CD14-positive monocyte (primary cell): ENCODE data around the gene F13A1. TPM values are rescaled to one million over a fixed set of nuclear protein-coding genes. Genes with fewer than 3 reads are reported as not detected.
A peak's percentile ranks its signal among the peaks of the same experiment; 100 is the strongest.

Experiments
- DNase-seq, 3 donors: peaks; one replicate each; pipeline ENCODE4 v3.0.0-alpha.2; 2011 to 2022
- H2AFZ ChIP-seq: 2 replicates; pipeline ENCODE4 v1.6.0; 2012; ENCODE audit warnings: mild to moderate bottlenecking, low read depth, low read length, inconsistent platforms; ENCODE audit not compliant: insufficient read depth, poor library complexity, severe bottlenecking
- H3K27ac ChIP-seq, 2 donors: 1 replicate in 1 of 2; 2 replicates in 1 of 2; pipeline ENCODE4 v1.5.1; 2012 to 2013; ENCODE audit warnings: low read length in 2 of 2, control low read depth in 1 of 2, inconsistent platforms in 1 of 2, low read depth in 1 of 2, mild to moderate bottlenecking in 1 of 2
- H3K27me3 ChIP-seq, 2 donors: one replicate each; pipeline versions ENCODE4 v1.6.0 to v1.6.1; 2011 to 2013; ENCODE audit warnings: low read length in 2 of 2; ENCODE audit not compliant: control insufficient read depth in 2 of 2, insufficient read depth in 2 of 2
- H3K36me3 ChIP-seq, 2 donors: replicated peaks in 1 of 2; 1 replicate in 1 of 2; 2 replicates in 1 of 2; pipeline versions ENCODE4 v1.5.1 to v1.6.1; 2012 to 2013; ENCODE audit warnings: low read length in 2 of 2, control low read depth in 1 of 2, inconsistent platforms in 1 of 2, mild to moderate bottlenecking in 1 of 2; ENCODE audit not compliant: insufficient read depth in 2 of 2, control insufficient read depth in 1 of 2
- H3K4me1 ChIP-seq, 2 donors: 1 replicate in 1 of 2; 2 replicates in 1 of 2; pipeline versions ENCODE4 v1.5.1 to v1.6.1; 2012 to 2013; ENCODE audit warnings: low read length in 2 of 2, control low read depth in 1 of 2, inconsistent platforms in 1 of 2, mild to moderate bottlenecking in 1 of 2, moderate library complexity in 1 of 2; ENCODE audit not compliant: insufficient read depth in 2 of 2, control insufficient read depth in 1 of 2
- H3K4me2 ChIP-seq: replicated peaks from 2 replicates; pipeline ENCODE3; 2012; ENCODE audit warnings: low read length, moderate library complexity, mild to moderate bottlenecking; ENCODE audit not compliant: poor library complexity, severe bottlenecking; ENCODE audit errors: extremely low read depth
- H3K4me3 ChIP-seq, 3 experiments: fragments of 200-600 bp in 1 of 3; sonication (generic) in 1 of 3; replicated peaks in 1 of 3; 1 replicate in 2 of 3; 2 replicates in 1 of 3; pipeline ENCODE4 v1.5.1; 2011 to 2013; ENCODE audit warnings: low read length in 3 of 3, mild to moderate bottlenecking in 3 of 3, control low read depth in 2 of 3, low read depth in 2 of 3, inconsistent platforms in 1 of 3, moderate library complexity in 1 of 3
- H3K79me2 ChIP-seq: 2 replicates; pipeline ENCODE4 v1.6.0; 2012; ENCODE audit warnings: mild to moderate bottlenecking, control low read depth, inconsistent platforms, low read length, moderate library complexity; ENCODE audit not compliant: insufficient read depth
- H3K9ac ChIP-seq: 2 replicates; pipeline ENCODE4 v1.6.0; 2017; ENCODE audit warnings: low read length, mild to moderate bottlenecking; ENCODE audit not compliant: insufficient read depth, poor library complexity, severe bottlenecking
- H3K9me3 ChIP-seq, 2 donors: replicated peaks in 1 of 2; 1 replicate in 1 of 2; 2 replicates in 1 of 2; pipeline versions ENCODE4 v1.5.1 to v1.6.1; 2012 to 2013; ENCODE audit warnings: low read length in 2 of 2, control low read depth in 1 of 2; ENCODE audit not compliant: control insufficient read depth in 1 of 2, insufficient read depth in 1 of 2
- H4K20me1 ChIP-seq: 2 replicates; pipeline ENCODE4 v1.6.0; 2012; ENCODE audit warnings: mild to moderate bottlenecking, low read length, control low read depth, moderate library complexity; ENCODE audit not compliant: insufficient read depth
- H3K27ac Mint-ChIP-seq, 7 donors: one replicate each; pipeline ENCODE4 v1.8.0; 2020; ENCODE audit warnings: mild to moderate bottlenecking in 7 of 7, mixed read lengths in 7 of 7, moderate library complexity in 6 of 7, inconsistent platforms in 2 of 7
- H3K27me3 Mint-ChIP-seq, 3 donors: one replicate each; pipeline ENCODE4 v1.8.0; 2021 to 2022; ENCODE audit warnings: low read depth in 3 of 3, mild to moderate bottlenecking in 3 of 3, mixed read lengths in 3 of 3, moderate library complexity in 3 of 3, inconsistent platforms in 1 of 3
- H3K36me3 Mint-ChIP-seq, 2 donors: one replicate each; pipeline ENCODE4 v1.8.0; 2020; ENCODE audit warnings: mixed read lengths in 2 of 2, inconsistent platforms in 1 of 2, mild to moderate bottlenecking in 1 of 2
- H3K4me1 Mint-ChIP-seq: one replicate; pipeline ENCODE4 v1.8.0; 2020; ENCODE audit warnings: mild to moderate bottlenecking, mixed read lengths
- H3K4me3 Mint-ChIP-seq, 2 donors: one replicate each; pipeline ENCODE4 v1.8.0; 2020; ENCODE audit warnings: mild to moderate bottlenecking in 2 of 2, mixed read lengths in 2 of 2, moderate library complexity in 1 of 2
- H3K9me3 Mint-ChIP-seq, 7 donors: one replicate each; pipeline ENCODE4 v1.8.0; 2020 to 2022; ENCODE audit warnings: mixed read lengths in 7 of 7, mild to moderate bottlenecking in 6 of 7, moderate library complexity in 6 of 7, inconsistent platforms in 2 of 7
- CTCF ChIP-seq: fragments of 200-600 bp; IDR thresholded peaks from one replicate; pipeline ENCODE4 v1.8.0; 2022; ENCODE audit warnings: antibody characterized with exemption, mild to moderate bottlenecking
- WGBS: methylation state at CpG from one replicate; pipeline ENCODE4 v1.1.5; 2013; ENCODE audit warnings: missing lambda C conversion rate; ENCODE audit not compliant: insufficient coverage; 5-methylcytosine and 5-hydroxymethylcytosine counted together
- intact Hi-C, 2 donors: fragments of 100-400 bp; cut with micrococcal nuclease; formaldehyde crosslinking; loops; one replicate each; pipeline versions ENCODE4 v1.15.0 to v1.15.1; 2023
- polyA plus RNA-seq, 3 donors: library from polyadenylated mRNA; depleted of rRNA in 1 of 3; unstranded in 2 of 3; stranded (reverse) in 1 of 3; fragments of 300-500 nt in 2 of 3; fragments of >200 nt in 1 of 3; fragmentation: Illumina TruSeq in 2 of 3; gene quantifications; 1 replicate in 2 of 3; 2 replicates in 1 of 3; pipeline ENCODE4 v1.2.3, GENCODE V29; 2012 to 2021

Gene F13A1
- polyA plus RNA-seq, 3 donors: 49.0 to 136 (median 105) TPM

- H3K27me3 Mint-ChIP-seq: no peaks in the 10 kb centered on the region
- H3K4me1 Mint-ChIP-seq: peaks cover 2% of the 10 kb centered on the region
- Histone ChIP-seq H3K4me3 (no peak overlapping the region), H3K4me2 (no peak overlapping the region), H3K4me1 (no peaks in the 10 kb centered on the region), H4K20me1 (no peaks in the 10 kb centered on the region), H3K9me3 (no peaks in the 10 kb centered on the region), H3K9ac (no peak overlapping the region), H3K79me2 (no peaks in the 10 kb centered on the region), H3K36me3 (peaks cover 9 to 55% of the 10 kb centered on the region in 2 donors), H2AFZ (no peak overlapping the region), H3K27me3 (no peaks in the 10 kb centered on the region), H3K27ac (no peak overlapping the region)
- DNase-seq: no peak
- H3K27ac Mint-ChIP-seq: peak overlapping the region in 2 of 7 donors; percentile 34 to 65
- intact Hi-C loops: no loop called here
- H3K36me3 Mint-ChIP-seq: peaks cover 26 to 55% of the 10 kb centered on the region in 2 donors
- peaks cover 0 to 9% (median 2%) of the 10 kb centered on the region in 7 donors for H3K9me3 Mint-ChIP-seq
- no peak overlapping the region for H3K4me3 Mint-ChIP-seq
- no peak for TF ChIP-seq CTCF
- 90% methylated on average over 2 of the region's 3 CpGs for WGBS
Measured at GRCh38 chr6:6219716-6220115, 100.7 kb downstream of the F13A1 start.

DNA sequence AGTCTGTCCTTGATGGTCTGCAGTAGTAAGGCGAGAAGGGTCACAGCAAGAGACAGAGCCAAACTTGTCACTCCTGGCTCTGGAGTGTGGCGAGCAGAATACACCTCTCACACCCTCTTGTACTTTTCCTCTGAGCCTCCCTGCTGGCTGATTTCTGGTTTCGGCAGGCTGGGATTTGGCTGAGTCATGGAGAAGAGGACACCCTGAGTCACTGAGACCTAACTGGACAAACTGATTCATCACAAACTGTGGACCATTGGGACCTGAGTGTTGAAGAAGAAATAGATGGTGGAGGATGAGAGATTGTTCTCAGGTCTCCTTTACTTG, 101.7 kb downstream of the F13A1 start:
- DNase-seq: no peak
- H3K27ac Mint-ChIP-seq: peak overlapping the region in 2 of 7 donors; percentile 16 to 68
- Histone ChIP-seq H3K79me2 (no peaks in the 10 kb centered on the region), H3K9me3 (no peaks in the 10 kb centered on the region), H2AFZ (no peak overlapping the region), H3K4me1 (no peaks in the 10 kb centered on the region), H3K9ac (no peak overlapping the region), H4K20me1 (no peaks in the 10 kb centered on the region), H3K4me3 (no peak overlapping the region), H3K36me3 (peaks cover 9 to 50% of the 10 kb centered on the region in 2 donors), H3K4me2 (no peak overlapping the region), H3K27me3 (no peaks in the 10 kb centered on the region), H3K27ac (no peak overlapping the region)
- peaks cover 2% of the 10 kb centered on the region for H3K4me1 Mint-ChIP-seq
- peaks cover 0 to 9% (median 2%) of the 10 kb centered on the region in 7 donors for H3K9me3 Mint-ChIP-seq
- peaks cover 24 to 52% of the 10 kb centered on the region in 2 donors for H3K36me3 Mint-ChIP-seq
- TF ChIP-seq CTCF: no peak
- H3K4me3 Mint-ChIP-seq: no peak overlapping the region
- intact Hi-C loops: no loop called here
- WGBS: 60% methylated on average over 1 of the region's 3 CpGs
- H3K27me3 Mint-ChIP-seq: no peaks in the 10 kb centered on the region
